TTC549 (cell line): ENCODE data around the gene TCF12.

Experiments
- FAIRE-seq: peaks from 2 replicates; lab custom pipeline; 2012; peaks lifted over from hg19 to GRCh38; lab: Jason Lieb, UNC

The TCF12 gene

DNA sequence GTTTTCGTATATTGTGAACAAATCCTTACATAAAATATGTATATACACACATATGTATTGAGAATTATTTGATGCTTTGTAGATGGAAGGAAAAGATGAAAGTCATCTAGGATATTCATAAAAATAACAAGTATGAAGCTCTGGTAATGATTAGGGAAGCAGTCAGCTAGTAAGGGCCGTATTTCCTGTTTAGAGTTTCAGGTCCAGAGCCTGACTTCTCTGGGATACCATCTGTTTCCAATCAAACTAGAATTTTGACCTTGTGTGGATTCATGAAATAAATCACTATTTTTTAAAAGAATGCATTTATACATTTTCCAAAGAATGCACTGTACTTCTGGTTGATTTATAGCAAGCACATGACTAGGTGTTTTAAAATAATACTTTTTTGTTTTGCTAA is 301.8 kb downstream of the TCF12 start:
- no peak for FAIRE-seq

DNA sequence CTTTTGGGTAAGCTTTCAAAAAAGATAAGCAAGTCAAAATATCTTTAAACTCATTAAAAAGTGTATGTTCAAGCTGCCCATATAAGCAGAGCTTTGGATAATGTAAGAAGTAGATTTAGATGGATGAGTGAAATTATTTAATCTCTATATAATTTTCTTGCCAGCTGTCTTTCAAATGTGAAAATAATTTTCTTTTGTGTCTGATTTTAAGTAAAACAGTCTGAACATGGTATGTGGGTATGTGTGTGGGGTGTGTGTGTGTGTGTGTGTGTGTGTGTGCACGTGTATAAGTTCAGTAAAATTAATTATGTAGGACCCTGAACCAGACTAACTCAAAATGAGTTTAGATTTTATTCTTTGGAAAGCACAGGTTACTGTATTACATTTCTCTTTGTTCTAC is 302.7 kb downstream of the TCF12 start:
- no peak for FAIRE-seq

DNA sequence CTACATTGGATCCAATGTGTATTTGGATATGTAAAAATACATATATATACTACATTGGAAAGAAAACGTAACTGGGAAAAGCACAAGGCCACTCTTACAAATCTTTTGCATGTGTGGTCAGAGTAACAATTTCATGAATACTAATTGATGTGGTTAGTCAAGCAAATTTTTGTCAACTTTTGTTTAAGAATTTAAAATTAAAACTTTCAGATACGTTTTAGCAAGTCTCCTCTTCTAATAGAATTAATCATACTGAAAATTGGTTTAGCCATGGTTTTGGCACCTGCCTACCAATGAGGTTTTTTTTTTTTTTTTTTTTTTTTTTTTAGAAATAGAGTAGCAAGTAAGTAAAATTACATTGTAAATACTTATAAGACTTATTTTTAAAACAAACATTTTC is 304.9 kb downstream of the TCF12 start:
- FAIRE-seq = no peak

DNA sequence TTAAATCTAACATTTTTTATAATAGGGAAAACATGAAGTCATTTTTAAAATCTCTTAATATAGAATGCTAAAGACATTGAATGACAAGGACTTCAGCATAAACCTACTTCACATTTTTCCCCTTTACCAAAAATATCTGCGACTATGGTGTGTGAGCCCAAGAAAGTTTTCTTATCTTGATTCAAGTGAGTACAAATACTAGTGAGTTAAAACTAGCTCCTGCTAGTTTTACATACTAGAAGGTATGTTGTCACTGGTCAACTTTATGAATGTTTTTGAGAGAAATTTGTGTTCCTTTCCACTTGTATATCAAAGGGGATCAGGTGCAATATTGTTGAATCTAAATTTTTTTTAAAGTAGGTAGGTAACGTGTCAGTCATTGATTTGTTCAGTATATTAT is 305.4 kb downstream of the TCF12 start:
- no peak for FAIRE-seq

DNA sequence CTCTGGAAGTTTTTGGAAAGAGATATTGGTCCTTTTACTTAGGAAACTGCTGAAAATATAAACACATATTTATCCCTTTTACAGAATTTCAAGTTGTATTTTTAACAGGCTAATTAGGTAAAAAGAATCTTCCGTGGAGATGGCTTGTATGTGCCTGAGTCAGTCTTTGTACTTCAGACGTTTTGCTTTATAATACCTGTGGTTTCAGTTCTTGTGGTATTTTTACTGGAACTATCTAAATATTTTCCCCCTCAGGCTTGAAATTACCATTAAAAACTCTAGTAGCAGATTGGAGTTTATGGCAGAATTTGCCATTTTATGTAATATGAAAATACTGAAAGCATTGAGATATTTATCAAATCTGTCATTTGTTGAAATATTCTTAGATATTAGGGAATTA is 306.2 kb downstream of the TCF12 start:
- FAIRE-seq = no peak

DNA sequence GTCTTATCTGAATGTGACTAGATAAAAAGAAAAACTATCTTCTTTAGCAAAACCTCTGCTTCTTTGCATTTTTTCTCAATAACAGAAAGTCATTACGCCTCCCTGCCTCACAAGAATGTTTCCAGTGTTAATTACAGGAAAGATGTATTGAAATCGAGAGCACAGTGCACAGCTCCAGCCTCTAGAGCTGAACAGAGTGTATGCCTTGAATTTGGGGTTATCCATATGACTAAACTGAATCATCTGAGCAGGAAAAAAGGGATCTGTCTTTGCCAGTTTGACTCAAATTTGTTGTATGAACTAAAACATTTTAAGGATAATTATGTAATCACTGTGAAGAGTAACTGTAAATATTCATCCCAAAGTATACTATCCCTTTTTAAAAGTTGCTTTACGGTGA is 308.7 kb downstream of the TCF12 start:
- no peak for FAIRE-seq

DNA sequence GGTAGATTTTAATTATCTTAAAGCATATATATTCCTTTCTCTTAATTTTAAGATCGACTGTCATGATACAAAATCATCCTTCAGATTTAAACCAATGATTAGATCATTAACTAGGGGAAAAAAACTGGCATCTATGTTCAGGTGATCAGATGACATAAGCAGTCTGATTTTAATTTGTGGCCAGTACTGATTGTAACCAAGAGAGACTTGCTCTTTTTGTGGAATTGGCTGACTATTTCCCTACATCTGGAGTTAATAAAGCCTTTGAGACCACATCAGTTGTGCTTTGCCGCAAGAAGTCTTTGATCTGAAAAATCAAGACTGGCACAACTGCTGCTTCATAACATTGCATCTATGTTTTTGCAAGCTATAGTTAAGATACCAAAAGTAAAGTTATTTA is 309.5 kb downstream of the TCF12 start:
- FAIRE-seq = no peak

DNA sequence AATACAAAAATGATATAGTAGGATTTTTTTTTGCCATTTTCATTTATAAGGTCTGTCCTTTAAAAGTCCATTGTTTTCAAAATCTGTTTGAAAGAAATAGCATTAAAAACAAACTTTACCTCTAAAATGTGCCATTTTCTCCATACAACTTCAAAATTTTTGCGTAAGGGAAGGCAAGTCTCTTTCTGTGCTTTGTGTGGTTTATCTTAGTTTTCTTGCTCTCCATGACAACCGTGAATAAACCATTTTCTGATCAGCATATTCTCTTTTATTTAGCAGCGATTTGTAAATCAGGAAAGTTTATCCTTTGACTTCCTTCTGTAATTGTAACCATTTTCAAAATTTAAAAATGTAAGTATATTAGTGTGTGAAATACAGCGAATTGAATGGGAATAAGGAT is 310.0 kb downstream of the TCF12 start:
- no peak for FAIRE-seq

DNA sequence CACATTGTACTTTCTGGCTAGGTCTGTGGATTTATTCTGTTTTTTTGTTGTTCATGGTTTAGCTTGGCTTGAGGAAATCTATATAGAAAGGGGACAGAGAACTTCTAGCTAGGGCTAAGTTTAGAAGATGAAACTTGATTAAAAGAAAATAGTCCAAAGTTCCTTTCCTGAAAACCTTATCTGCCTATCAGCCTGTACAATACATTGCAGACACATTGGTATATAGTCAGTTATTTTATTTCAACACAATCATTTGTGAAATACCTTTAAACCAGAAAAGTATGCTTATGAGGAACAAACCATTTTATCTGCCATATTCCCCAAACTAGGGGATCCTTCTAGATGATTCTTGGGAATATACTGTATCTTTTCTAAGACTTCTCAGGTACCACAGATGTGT is 310.6 kb downstream of the TCF12 start:
- FAIRE-seq = no peak

DNA sequence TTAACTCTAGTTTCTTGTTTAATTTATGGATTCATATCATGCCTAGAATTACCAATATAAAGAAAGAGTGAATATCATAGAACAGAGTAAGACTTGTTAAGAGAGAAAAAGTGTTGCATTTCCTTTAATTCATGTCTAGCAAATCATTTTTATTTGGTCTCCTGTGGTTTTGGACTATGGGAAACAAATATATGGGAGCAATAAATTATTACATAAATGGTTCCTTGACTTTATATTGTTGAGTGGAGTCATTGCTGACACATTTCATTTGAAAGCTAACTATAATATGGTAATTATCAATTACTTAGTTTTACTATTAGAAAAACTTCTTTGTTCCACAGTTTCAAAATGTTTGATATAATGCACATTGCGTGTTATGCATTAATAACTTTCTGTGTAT is 313.1 kb downstream of the TCF12 start:
- no peak for FAIRE-seq

DNA sequence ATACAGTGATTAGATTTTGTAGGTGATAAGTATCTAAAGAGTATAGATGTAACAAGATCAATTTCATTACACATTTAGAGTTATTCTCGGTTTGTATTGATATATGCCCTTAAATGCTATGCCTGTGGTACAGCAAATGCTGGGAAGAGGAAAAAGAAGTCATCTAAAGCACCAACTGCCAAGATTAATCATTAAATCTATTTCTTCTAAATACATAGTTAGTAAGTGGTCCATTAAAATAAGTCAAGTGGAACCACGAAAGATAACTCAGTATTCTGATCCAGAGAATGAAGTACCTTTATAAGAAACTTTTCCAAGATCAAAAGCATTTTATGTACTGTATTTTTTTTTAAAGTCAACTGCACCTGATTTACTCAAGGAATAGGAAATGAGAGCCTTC is 315.7 kb downstream of the TCF12 start:
- no peak for FAIRE-seq

DNA sequence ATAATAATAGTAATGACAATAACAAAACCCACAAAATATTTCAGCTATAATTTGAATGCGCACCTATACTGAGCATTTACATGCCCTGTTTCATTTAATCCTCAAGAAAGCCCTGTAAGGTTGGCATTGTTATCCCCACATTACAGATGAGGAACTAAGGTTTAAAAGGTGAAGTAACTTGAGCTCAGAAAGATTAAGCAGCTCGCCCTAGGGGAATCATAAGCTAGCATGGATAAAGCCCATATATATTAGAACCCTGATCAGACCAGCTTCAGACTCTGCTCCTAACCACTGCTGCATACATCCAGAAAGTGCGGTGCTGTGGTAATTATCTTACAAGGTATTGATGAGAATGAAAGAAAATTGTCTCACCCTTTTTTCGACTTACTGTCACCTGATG is 316.7 kb downstream of the TCF12 start:
- no peak for FAIRE-seq

DNA sequence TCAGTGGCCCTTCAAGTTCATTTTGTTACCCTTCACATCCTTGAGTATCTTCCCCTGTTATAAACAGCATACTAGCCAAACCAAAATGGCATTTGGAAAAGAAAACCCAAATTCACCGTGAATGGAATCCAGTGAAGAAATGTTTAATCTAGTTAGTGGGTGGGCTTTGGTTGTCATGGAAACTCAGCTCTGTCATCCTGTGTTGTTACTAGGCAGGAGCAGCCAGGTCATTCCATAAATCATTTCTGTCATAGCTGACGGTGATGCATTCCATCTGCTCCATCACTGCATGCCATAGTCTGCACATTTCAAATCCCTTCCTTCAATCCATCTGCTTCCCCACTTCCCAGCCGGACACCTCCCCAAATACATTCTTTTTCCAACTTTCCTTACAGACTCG is 317.4 kb downstream of the TCF12 start:
- FAIRE-seq = no peak

DNA sequence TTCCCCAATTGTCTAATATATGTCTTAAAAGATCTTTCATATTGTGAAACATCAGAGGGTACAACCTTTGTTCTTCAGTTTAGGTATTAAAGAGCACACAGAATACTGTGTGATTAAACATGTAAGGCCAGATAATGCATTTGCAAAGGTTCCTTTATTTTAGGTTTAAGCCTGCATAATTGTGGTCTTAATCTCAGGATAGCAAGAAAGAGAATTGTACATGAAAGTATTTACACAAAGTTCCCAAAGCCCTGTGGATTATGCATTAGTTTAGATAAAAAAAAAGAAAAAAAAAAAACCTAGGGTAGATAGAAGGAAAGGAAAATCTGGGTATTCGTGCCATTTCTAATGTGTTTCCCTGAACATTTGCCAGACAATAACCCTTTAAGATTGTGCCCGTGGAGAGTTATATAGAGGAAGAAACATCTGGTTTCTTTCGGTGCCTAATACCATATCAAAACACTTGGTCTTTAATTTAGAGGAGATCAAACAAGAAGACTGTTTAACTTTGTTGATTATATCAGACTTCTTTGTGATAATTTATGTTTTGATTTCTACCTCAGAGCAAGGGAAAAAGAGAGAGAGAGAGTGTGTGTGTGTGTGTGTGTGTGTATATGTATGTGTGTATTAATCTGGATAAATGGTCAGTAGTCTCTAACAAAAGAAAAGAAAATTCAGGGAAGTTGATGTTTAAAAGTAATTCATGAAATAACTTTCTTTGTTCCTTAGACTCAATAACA is 318.3 kb downstream of the TCF12 start:
- FAIRE-seq = no peak

DNA sequence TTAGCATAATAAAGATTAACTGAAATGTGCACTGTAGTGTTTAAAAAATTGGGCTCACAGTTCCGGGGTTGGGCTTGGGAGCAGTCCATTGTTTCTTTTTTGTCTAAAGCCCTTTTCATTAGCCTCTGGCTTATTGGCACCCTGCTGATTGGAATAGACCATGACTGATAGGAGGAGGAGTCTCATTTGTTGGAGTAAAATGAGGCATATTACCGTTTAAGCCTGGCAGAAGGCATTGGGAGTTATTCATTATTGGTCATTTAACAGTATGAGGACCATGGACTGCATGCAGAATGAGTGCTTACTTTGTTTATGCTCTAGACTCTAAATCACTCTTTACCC is 318.8 kb downstream of the TCF12 start:
- FAIRE-seq = no peak

DNA sequence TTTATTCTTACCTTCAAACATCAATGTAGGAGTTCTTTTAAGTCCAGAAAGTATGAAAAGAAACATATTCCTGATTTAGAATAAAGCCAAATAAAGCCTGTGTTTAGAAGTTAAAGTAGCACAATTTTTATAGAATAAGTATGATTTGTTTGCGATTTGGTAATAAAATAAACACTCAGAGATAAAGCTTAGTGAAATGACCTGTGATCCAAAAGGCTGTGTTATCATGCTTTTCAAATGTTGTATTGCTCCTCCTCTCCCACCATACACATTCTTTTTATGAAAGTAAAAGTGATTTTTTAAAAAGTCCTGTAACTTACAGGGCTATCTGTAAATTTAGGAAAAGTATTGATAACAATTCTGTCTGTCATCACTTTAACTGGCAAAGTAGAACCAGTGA is 319.2 kb downstream of the TCF12 start:
- FAIRE-seq = no peak

DNA sequence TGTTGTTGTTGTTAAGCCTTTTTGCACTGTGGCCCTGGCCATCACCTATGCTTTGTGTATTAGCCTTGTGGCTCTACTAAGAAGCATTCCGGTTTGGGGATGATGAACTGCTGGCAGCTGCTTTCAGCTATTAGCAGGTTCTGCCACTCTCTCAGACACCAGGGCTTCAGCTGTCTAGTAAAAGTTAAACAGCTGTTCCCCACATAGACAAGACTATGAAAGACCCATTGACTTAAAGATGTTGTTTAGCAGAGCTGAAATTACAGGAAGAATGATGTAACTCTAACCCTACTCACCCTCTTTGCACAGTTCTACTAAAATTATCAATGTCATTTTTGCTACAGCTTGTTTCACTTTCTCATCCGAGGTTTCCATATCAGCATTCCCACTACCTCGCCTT is 326.7 kb downstream of the TCF12 start:
- no peak for FAIRE-seq

DNA sequence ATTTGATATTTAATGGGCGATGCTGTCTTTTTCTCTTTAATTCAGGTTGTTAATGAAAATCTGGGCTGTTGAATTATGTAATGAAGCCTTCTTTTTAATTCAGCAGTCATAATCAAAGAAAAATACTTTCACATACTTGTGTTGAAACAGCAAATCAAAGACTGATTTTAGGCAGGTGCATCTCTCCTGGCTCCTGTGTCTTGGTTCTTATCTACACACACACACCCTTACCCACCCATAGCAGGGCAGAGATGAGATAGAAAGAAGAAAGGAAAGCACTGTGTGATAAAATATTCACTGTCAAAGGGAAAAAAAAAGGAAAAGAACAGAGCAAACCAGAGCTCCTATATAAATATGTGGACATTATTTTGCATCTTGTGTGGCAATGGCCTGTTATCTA is 327.3 kb downstream of the TCF12 start:
- FAIRE-seq = no peak

DNA sequence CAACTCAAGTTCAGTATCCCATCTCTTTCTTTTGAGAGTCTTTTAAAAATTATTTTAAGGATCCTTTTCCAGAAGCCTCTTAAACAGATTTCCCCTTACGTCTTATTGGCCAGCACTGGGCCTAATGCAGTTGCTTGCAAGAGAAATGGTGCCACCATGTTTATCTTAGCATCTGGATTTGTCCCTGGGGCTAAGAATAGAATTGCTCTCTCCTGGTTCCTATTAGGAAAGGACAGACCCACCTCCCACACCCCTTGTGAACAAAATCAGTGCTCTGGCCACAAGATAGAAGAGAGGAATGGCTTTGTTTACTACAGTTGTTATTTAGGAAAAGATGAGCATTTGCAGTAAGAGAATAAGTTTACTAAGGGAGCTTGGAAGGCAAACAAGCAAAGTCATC is 329.6 kb downstream of the TCF12 start:
- no peak for FAIRE-seq

DNA sequence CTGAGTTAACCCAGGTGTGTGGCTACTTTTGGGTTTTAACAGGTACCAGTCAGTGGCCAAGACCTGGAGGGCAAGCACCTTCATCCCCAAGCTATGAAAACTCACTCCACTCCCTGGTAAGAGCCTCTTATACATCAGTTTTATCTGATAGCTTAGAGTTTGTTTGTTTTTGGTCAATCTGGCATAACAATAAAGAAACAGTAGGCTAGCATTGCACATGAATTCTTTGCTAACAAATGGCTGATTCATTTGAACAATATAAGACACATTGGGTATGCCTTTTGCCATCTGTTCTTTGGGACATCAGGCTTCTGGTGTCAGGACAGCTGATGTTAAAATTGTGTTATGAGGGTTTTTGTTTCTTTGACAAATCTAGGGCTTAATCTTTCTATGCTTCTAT is 332.9 kb downstream of the TCF12 start:
- no peak for FAIRE-seq

DNA sequence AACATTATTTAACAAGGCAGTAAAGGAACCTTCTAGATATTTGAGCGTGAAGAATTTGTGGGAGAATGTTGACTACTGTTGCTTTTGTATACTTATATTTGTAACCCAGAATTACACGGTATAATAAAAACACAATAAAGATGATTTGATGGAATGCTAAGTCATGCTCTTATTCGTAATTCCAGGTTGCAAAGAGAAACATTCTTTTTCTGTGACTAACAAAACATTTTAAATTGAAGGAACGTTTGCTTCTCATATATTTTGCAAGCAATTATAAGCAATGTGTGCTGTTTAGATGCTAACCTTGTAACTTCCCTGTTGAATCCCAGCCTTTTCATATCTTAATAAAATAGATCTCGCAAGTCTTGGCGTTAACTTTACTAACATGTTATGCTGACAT is 333.5 kb downstream of the TCF12 start:
- FAIRE-seq = no peak

DNA sequence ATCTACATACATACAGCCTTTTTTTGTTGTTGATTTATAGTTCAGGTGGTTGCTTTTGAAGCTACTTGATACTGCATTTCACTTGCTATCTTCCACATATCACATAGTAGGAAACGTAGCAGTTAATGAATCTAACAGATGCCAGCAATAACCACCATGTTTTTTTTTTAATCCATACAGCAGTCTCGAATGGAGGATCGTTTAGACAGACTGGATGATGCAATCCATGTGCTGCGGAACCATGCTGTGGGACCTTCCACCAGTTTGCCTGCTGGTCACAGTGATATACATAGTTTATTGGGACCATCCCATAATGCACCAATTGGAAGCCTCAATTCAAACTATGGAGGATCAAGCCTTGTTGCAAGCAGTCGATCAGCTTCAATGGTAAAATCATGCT is 334.6 kb downstream of the TCF12 start:
- FAIRE-seq = no peak

DNA sequence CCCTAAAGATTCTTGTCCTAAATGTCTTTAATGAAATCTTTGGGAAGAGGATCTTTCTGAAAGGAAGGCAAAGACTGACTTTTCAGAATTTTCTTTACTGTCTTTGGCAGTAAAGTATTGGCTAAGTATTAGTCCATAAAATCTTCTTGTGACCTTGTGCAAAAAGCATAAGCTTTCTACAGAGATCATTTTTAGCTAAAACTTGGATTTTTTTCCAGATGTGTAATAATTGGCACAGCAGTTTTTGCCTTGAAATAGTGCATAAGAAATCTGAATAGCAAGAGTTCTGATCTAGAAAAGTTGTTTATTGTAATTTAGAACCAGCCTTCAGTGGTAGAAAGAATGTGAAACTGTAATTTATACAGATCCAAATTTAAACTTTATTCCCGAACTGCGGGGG is 335.1 kb downstream of the TCF12 start:
- FAIRE-seq = no peak

DNA sequence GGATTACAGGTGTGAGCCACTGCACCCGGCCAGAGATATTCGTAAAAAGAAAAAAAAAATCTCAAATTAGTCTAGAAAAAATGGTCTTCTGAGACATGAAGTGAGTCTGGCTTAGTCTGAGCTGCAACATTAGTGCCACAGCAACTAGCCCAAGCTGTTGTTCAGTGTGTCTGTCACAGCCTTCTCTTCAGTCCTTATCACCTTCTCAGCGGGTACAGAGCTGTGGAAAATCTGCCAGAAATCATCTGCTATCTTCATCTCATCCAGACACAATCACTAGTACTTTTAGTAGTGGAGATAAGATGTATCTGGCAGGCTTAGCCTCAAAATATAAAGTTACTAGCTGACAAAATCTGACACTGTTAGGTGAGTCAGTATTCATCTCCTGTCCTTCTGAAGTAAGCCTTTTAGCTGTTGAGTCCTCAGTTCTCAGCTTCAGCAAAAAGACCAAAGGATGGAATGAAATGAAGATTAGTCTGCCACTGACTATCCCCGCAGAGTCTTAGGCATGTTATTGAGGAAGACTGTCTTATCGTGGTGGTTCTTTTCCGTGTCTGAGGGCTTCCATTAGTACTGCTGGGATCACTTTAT is 337.4 kb downstream of the TCF12 start:
- FAIRE-seq = no peak

DNA sequence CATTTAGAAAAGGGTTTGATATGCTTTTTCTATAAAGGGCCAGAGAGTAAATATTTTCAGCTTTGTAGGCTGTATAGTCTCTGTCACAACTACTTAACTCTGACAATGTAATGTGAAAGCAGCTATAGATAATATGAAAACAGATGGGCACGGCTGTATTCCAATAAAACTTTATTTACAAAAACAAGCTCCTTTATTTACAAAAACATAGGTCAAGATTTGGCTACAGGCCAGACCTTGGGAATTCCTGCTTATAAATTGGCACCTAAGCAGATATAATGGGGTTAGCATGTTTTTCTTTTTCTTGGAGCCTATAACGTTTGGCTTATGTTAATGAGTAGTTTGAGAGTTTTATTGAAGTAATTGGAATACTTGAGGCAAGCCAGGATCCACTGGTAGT is 338.5 kb downstream of the TCF12 start:
- no peak for FAIRE-seq
